Stomach (tissue), 4 donors: ENCODE data around the gene PTPRK.

Experiments used
- CTCF ChIP-seq, 7 experiments: fragments of 450-650 bp in 4 of 7; fragments of 200-600 bp in 3 of 7; sonication (generic) in 3 of 7; IDR thresholded peaks; one replicate each; pipeline ENCODE4 v1.5.1; 2016 to 2019; ENCODE audit warnings: antibody characterized with exemption in 7 of 7, control low read depth in 2 of 7, mild to moderate bottlenecking in 1 of 7
- EP300 ChIP-seq: sonication (generic); formaldehyde crosslinking; IDR thresholded peaks from one replicate; pipeline ENCODE4 v1.6.1; 2017; ENCODE audit warnings: antibody characterized with exemption

GRCh38 chr6:128244751-128245405 is 275.5 kb downstream of the PTPRK start:
- TF ChIP-seq CTCF (IDR thresholded peaks at IDR 0.05): no peak
- no peak for TF ChIP-seq EP300
